Panc1 (cell line): Measurements from ENCODE around the gene LITAF.

Source experiments
- CTCF ChIP-seq: fragments of 450-650 bp; IDR thresholded peaks from 2 replicates; pipeline ENCODE4 v1.5.1; 2017; ENCODE audit warnings: mild to moderate bottlenecking
- POLR2AphosphoS5 ChIP-seq: IDR thresholded peaks from 2 replicates; pipeline ENCODE4 v1.6.1; 2012; ENCODE audit warnings: mild to moderate bottlenecking, low read depth, low read length, moderate library complexity
- REST ChIP-seq, 2 experiments: IDR thresholded peaks; 2 replicates each; pipeline ENCODE4 v1.6.1; 2011 to 2012; ENCODE audit warnings: low read depth in 2 of 2, control low read depth in 1 of 2, low read length in 1 of 2, mild to moderate bottlenecking in 1 of 2, moderate library complexity in 1 of 2; ENCODE audit not compliant: insufficient read depth in 1 of 2

GRCh38 chr16:11556214-11556819 lies 30.4 kb downstream of the LITAF start:
- TF ChIP-seq CTCF (no peak), POLR2AphosphoS5 (no peak), REST (IDR thresholded peaks at IDR 0.05; ENCODE audit: insufficient read depth in 1 of 2, low read depth in 2 of 2, low read length in 1 of 2) (no peak)
